ENCODE measurements around the gene VSTM2L. TPM values are rescaled to one million over a fixed set of nuclear protein-coding genes. Genes with fewer than 3 reads are reported as not detected.

VSTM2L gene
- polyA plus RNA-seq, 1 donor from 2014 or later: 22.1 TPM

- no peaks in the 10 kb centered on the region for H3K79me2 ChIP-seq (replicated peaks; ENCODE audit: insufficient read depth, low read length)
- no peaks in the 10 kb centered on the region for H3K36me3 ChIP-seq (ENCODE audit: insufficient read depth, low read length)
- TF ChIP-seq REST (IDR thresholded peaks at IDR 0.05; ENCODE audit: borderline replicate concordance) (no peak), SMC3 (conservative IDR thresholded peaks at IDR 0.05; ENCODE audit: poor library complexity) (no peak), RAD21 (conservative IDR thresholded peaks at IDR 0.05) (no peak), MXI1 (conservative IDR thresholded peaks at IDR 0.05; ENCODE audit: poor library complexity, severe bottlenecking) (no peak), EZH2 (IDR thresholded peaks at IDR 0.05; ENCODE audit: borderline replicate concordance, insufficient read depth, low read length, poor library complexity, severe bottlenecking) (no peak), TAF1 (IDR thresholded peaks at IDR 0.05; ENCODE audit: low read depth) (no peak), CTCF (IDR thresholded peaks at IDR 0.05; ENCODE audit: poor library complexity, severe bottlenecking) (no peak), POLR2AphosphoS5 (IDR thresholded peaks at IDR 0.05) (no peak), EP300 (conservative IDR thresholded peaks at IDR 0.05; ENCODE audit: poor library complexity, severe bottlenecking) (no peak)
- no peak overlapping the region for H3K9ac ChIP-seq (ENCODE audit: low read length)
- H4K20me1 ChIP-seq (ENCODE audit: insufficient read depth): no peaks in the 10 kb centered on the region
- H3F3A ChIP-seq (ENCODE audit: insufficient read depth, low read length, poor library complexity, severe bottlenecking): no peaks in the 10 kb centered on the region
- H3K4me2 ChIP-seq (ENCODE audit: low read length): no peak overlapping the region
- no peaks in the 10 kb centered on the region for H3K9me2 ChIP-seq (ENCODE audit: insufficient read depth, low read length)
- H3K27me3 ChIP-seq (ENCODE audit: insufficient read depth, low read depth, low read length): no peaks in the 10 kb centered on the region
- H3K4me3 ChIP-seq (ENCODE audit: low read length): no peak overlapping the region
- H3K9me3 ChIP-seq (ENCODE audit: low read length): no peaks in the 10 kb centered on the region
- no peak overlapping the region for H2AFZ ChIP-seq (ENCODE audit: low read depth, low read length)
- H3K27ac ChIP-seq (ENCODE audit: low read length): no peak overlapping the region
Measured at GRCh38 chr20:37886851-37887297, 16.1 kb upstream of the VSTM2L start.

- Histone ChIP-seq H3K79me2 (replicated peaks; ENCODE audit: insufficient read depth, low read length) (no peaks in the 10 kb centered on the region), H2AFZ (ENCODE audit: low read depth, low read length) (no peak overlapping the region), H3K36me3 (ENCODE audit: insufficient read depth, low read length) (no peaks in the 10 kb centered on the region), H3K9me2 (ENCODE audit: insufficient read depth, low read length) (no peaks in the 10 kb centered on the region), H3K9ac (ENCODE audit: low read length) (no peak overlapping the region), H4K20me1 (ENCODE audit: insufficient read depth) (no peaks in the 10 kb centered on the region), H3K4me3 (ENCODE audit: low read length) (no peak overlapping the region), H3K9me3 (ENCODE audit: low read length) (no peaks in the 10 kb centered on the region), H3K27me3 (ENCODE audit: insufficient read depth, low read depth, low read length) (no peaks in the 10 kb centered on the region), H3K4me2 (ENCODE audit: low read length) (no peak overlapping the region), H3F3A (ENCODE audit: insufficient read depth, low read length, poor library complexity, severe bottlenecking) (no peaks in the 10 kb centered on the region), H3K27ac (ENCODE audit: low read length) (no peak overlapping the region)
- TF ChIP-seq EP300 (conservative IDR thresholded peaks at IDR 0.05; ENCODE audit: poor library complexity, severe bottlenecking) (no peak), MXI1 (conservative IDR thresholded peaks at IDR 0.05; ENCODE audit: poor library complexity, severe bottlenecking) (no peak), SMC3 (conservative IDR thresholded peaks at IDR 0.05; ENCODE audit: poor library complexity) (no peak), RAD21 (conservative IDR thresholded peaks at IDR 0.05) (no peak), CTCF (IDR thresholded peaks at IDR 0.05; ENCODE audit: poor library complexity, severe bottlenecking) (no peak), EZH2 (IDR thresholded peaks at IDR 0.05; ENCODE audit: borderline replicate concordance, insufficient read depth, low read length, poor library complexity, severe bottlenecking) (no peak), TAF1 (IDR thresholded peaks at IDR 0.05; ENCODE audit: low read depth) (no peak), REST (IDR thresholded peaks at IDR 0.05; ENCODE audit: borderline replicate concordance) (no peak), POLR2AphosphoS5 (IDR thresholded peaks at IDR 0.05) (no peak)
Measured at GRCh38 chr20:37888641-37889040, 14.3 kb upstream of the VSTM2L start.
